Midbrain (tissue), 1 donor: ENCODE data around the gene MARCHF3.
"Not testable (repeated sequence)": the region's sequence is repeated elsewhere in the genome, so short reads cannot be mapped to it uniquely, and the experiment has no call there.

Experiments used
- DNase-seq: peaks from one replicate; lab custom pipeline; 2025; lab: John Stamatoyannopoulos, UW

Gene MARCHF3

GRCh38 chr5:126954981-126955380 lies 75.4 kb downstream of the MARCHF3 start:
- DNase-seq, result no peak

DNA sequence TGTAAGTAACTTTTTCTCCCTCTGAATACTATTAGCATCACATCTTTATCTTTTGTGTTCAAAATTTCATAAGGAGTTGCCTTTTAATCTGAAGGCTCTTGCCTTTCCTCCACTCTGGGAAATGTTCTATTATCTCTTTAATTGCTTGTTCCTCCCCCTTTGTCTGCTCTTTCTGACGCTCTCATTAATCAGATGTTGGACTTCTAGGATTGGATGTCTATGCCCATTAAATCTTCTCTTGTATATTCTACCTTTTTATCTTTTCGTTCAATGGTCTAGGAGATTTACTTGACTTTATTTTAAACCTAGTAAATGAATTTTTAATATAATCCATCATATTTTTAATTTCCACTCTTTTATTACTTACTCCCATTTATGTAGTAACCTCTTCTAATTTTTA lies 76.7 kb downstream of the MARCHF3 start:
- DNase-seq, result no peak

DNA sequence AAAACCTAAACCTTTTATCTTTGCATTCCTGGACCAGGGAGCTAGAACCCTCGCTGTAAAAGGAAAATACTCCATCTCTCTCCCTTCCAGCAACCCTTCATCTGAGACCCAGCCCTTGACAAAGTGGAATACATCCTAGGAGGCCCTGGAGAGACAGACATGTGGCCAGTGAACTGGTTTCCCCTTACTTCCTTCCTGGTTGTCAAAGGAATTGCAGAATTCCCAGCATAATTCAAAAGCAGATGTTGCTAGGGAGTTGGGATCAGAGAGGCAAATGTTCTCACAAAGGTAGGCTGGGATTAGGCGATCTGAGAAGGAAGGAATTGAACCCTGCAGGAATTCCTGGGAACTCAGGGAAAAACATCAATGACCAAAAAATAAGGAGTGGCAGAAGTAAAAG lies 80.9 kb downstream of the MARCHF3 start:
- DNase-seq, result no peak

DNA sequence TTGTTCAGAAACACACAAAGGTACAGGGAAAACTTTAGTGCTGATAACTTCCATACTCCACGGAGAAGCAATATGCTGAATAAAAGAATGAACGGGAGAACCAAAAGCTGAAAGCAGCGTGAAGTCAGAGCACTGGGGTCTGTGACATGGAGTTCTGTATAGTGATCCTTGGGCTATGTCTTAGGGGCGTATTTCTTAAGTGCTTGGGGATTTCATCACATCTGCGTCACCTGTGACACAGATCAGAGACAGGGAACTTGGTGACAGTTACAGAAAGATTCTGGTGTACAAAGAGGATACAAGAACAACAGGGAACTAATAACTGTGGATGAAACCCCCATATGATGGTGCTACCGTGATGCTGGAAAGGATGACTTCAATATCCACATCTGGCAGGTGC lies 81.9 kb downstream of the MARCHF3 start:
- DNase-seq, result no peak

GRCh38 chr5:126948011-126948355 lies 82.4 kb downstream of the MARCHF3 start:
- DNase-seq, result no peak

- no peak for DNase-seq
These were observed 83.0 kb downstream of the MARCHF3 start for GRCh38 chr5:126947146-126948010.

DNA sequence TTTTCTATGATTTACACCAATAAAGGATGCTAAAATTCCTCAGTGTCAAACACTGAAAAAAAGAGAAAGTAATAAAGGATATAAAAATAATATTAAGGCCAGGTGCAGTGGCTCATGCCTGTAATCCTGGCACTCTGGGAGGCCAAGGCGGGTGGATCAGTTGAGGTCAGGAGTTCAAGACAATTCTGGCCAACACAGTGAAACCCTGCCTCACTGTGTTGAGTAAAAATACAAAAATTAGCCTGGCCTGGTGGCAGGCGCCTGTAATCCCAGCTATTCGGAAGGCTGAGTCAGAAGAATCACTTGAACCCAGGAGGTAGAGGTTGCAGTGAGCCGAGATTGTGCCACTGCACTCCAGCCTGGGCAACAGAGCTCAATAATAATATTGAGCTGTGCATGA lies 87.5 kb downstream of the MARCHF3 start:
- DNase-seq, result not testable (repeated sequence)

- DNase-seq, result no peak
These were observed 89.0 kb downstream of the MARCHF3 start for GRCh38 chr5:126941403-126941802.

- DNase-seq, result no peak
These were observed 90.5 kb downstream of the MARCHF3 start for GRCh38 chr5:126939887-126940286.

- DNase-seq, result no peak
These were observed 91.9 kb downstream of the MARCHF3 start for GRCh38 chr5:126938466-126938865.

DNA sequence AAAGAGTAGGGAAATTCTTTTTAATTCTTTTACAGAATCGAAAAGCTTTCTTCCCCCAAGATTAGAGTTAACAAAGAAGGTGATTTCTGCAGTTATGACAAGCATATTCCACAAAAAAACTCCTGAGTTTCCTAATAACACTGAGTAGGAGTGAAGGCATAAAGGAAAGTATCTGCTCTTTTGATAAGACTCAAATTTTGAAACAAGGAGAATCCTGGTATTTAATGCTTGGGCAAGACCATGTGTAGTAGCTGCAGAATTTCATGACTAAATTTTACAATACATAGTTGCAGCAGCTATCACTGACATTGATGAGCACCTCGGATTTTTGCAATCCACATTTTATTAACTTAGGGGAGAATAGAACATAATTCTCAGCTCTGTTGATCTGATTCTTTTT lies 92.6 kb downstream of the MARCHF3 start:
- no peak for DNase-seq

DNA sequence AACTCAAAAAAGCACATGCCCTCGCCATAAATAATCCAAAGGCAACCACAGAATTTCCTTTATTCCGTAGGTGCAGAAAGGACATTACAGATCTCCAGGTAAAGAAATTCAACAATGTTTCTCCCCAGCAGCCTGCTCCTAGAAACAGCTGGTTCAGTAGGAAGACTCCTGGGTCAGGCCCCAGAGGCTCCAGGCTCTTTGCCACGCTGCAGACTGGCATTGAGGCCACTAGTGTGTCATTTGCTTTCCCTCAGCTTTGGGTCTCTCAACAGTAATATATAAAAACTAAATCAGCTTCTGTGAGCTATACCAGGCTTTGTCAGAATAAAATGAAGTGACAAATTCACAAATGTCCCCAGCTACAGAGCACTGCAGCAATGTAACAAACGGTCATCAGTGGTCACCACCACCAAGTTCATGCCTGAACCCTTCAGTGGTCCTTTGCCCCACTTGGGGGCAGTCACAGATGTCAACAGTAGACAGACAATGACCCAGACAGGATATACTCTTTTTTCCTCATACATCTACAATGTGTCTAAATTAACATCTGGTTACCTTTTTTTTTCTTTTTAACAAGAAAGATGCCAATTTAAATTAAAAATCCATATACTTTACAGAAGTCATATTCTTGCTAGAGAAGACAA lies 93.5 kb downstream of the MARCHF3 start:
- DNase-seq, result no peak

- no peak for DNase-seq
These were observed 98.2 kb downstream of the MARCHF3 start for GRCh38 chr5:126931963-126932660.

DNA sequence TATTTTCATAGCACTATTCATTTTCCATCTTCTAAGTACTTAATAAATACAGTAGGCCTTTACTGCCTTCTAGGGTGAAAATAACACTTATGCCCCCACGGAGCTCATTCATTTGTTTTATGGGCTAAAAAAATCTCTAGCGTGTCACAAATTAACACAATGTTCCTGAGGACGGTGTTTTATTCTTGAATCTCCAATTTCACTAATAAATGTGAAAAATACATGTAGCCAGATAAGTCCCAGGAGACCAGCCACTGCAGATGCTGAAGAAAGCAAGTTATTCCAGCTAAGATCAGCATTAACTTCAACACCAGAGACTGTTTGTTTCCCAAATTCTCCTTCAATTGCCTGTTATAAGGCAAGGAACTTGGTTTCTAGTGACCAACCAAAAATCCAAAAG lies 102.3 kb downstream of the MARCHF3 start:
- DNase-seq, result no peak

GRCh38 chr5:126927429-126927828 lies 102.9 kb downstream of the MARCHF3 start:
- DNase-seq, result no peak

- no peak for DNase-seq
These were observed 104.2 kb downstream of the MARCHF3 start for GRCh38 chr5:126926187-126926586.

DNA sequence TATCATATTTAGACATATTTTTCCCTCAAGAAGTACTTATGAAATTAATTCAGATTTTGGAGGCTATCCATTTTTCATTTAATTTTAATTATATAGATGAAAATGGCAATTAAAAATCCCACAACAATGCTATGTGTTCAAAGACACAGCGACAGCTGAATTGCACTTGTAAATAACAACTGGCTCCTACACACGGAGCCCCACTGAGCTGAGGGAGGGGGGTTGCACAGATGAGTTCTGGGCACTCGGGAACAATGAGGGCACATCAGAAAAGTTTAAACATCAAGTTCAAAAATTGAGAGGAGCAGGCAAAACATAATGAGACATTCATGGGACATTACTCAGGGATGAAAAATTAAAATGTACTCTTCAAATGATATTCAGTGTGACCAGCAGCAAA lies 104.9 kb downstream of the MARCHF3 start:
- DNase-seq, result no peak

GRCh38 chr5:126924331-126925033 lies 105.9 kb downstream of the MARCHF3 start:
- DNase-seq, result no peak

DNA sequence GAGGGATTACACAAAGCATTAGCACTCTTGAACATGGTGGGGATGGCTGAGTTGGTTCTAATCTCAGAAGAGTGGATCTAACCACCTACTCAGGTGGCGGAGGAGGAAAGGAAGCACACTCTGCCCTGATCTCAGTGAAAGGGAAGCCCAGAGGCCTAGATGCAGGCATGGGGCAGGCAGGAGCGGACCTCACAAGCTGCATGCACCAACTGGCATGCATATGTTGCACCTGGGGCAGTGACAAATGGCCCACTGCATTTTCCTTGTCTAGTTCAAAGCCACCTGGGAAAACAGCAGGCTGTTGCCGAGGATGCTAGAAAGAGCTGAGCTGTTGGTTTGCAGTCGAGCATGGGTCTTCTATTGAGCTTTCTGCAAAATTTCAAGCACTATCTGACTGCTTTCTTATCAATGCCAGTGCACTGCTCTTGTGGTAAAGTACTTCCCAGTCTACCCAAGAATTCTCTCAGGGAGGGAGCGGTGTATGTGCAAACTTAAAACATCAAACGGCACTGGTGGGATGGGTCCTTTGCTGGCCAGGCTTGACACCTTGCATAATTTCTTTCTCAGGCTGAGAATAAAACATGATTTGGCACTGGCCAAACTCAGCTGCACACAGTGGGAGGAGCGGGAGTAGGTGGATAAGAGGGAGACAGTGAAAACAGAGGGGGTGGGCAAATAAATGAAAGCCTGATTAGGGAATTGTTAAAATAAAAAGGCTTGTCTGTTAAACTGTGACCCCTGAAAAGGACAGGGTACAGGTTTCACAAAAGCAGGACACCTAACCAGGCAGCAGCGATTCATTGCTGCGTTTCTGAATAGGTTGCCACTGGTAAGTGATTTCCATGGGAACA lies 108.9 kb downstream of the MARCHF3 start:
- no peak for DNase-seq

DNA sequence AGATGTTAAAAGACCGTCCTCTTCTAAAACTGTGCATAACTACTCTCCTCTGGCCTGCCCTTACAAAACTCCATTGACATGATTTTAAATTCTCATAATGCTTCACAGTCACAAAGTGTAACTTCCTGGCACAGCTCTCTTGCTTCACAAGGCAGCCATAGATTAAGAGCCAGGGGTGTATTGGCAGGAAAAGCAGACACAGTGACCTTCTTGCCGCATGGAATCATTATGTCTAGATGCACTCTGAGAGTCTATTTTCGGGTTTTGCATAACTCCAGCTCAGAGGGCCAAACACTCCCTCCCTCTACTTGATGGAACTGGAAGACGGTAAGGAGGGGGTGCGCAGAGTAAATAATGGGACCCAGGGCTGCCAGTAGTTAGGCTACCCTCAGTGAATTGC lies 110.1 kb downstream of the MARCHF3 start:
- peak; percentile 27 for DNase-seq

- no peak for DNase-seq
These were observed 110.8 kb downstream of the MARCHF3 start for GRCh38 chr5:126919566-126919965.

- no peak for DNase-seq
These were observed 111.8 kb downstream of the MARCHF3 start for GRCh38 chr5:126918615-126918957.
